Neural cell (in vitro differentiated cells): Measurements from ENCODE around the gene CCNI2. TPM values are rescaled to one million over a fixed set of nuclear protein-coding genes. Genes with fewer than 3 reads are reported as not detected.

Experiments used
- H2AFZ ChIP-seq: fragments of 200-600, 300-800 bp; sonication (generic), shearing (Covaris generic); 2 replicates; pipeline ENCODE4 v1.6.0; 2014; ENCODE audit warnings: low read depth, mild to moderate bottlenecking, antibody characterized with exemption, low read length, moderate library complexity
- H3F3A ChIP-seq: fragments of 200-600 bp; shearing (Covaris generic); 2 replicates; pipeline ENCODE4 v1.6.1; 2016; ENCODE audit warnings: mild to moderate bottlenecking, moderate library complexity, mixed read lengths, antibody characterized with exemption, low read length; ENCODE audit not compliant: insufficient read depth, poor library complexity, severe bottlenecking
- H3K27ac ChIP-seq: fragments of 200-600, 300-800 bp; sonication (generic), shearing (Covaris generic); 2 replicates; pipeline ENCODE4 v1.5.1; 2014; ENCODE audit warnings: mild to moderate bottlenecking, low read length, moderate library complexity
- H3K27me3 ChIP-seq: fragments of 300-800, 200-600 bp; sonication (generic), shearing (Covaris generic); 2 replicates; pipeline ENCODE4 v1.6.0; 2014; ENCODE audit warnings: mild to moderate bottlenecking, low read depth, low read length, moderate library complexity; ENCODE audit not compliant: insufficient read depth
- H3K36me3 ChIP-seq: fragments of 300-800, 200-600 bp; sonication (generic), shearing (Covaris generic); 2 replicates; pipeline ENCODE4 v1.5.1; 2014; ENCODE audit warnings: mild to moderate bottlenecking, antibody characterized with exemption, low read length, moderate library complexity; ENCODE audit not compliant: insufficient read depth
- H3K4me2 ChIP-seq: fragments of 300-800, 200-600 bp; sonication (generic), shearing (Covaris generic); 2 replicates; pipeline ENCODE4 v1.6.0; 2014; ENCODE audit warnings: mild to moderate bottlenecking, low read length
- H3K4me3 ChIP-seq: fragments of 300-800, 200-600 bp; sonication (generic), shearing (Covaris generic); 2 replicates; pipeline ENCODE4 v1.5.1; 2014; ENCODE audit warnings: mild to moderate bottlenecking, low read length, moderate library complexity
- H3K79me2 ChIP-seq: fragments of 200-600 bp; shearing (Covaris generic); replicated peaks from 2 replicates; pipeline ENCODE4 v1.6.0; 2014; ENCODE audit warnings: mild to moderate bottlenecking, low read length, moderate library complexity; ENCODE audit not compliant: insufficient read depth
- H3K9ac ChIP-seq: fragments of 300-800, 200-600 bp; sonication (generic), shearing (Covaris generic); 2 replicates; pipeline ENCODE4 v1.6.1; 2016; ENCODE audit warnings: mild to moderate bottlenecking, low read length, mixed read lengths
- H3K9me2 ChIP-seq: fragments of 200-600 bp; shearing (Covaris generic); 2 replicates; pipeline ENCODE4 v1.6.1; 2016; ENCODE audit warnings: mild to moderate bottlenecking, low read length, mixed read lengths; ENCODE audit not compliant: insufficient read depth
- H3K9me3 ChIP-seq: fragments of 200-600, 300-800 bp; sonication (generic), shearing (Covaris generic); 2 replicates; pipeline ENCODE4 v1.6.1; 2016; ENCODE audit warnings: mild to moderate bottlenecking, mixed run types, low read length, moderate library complexity, mixed read lengths
- H4K20me1 ChIP-seq: fragments of 200-600 bp; shearing (Covaris generic); 2 replicates; pipeline ENCODE4 v1.6.1; 2016; ENCODE audit warnings: mild to moderate bottlenecking, mixed run types; ENCODE audit not compliant: insufficient read depth
- EP300 ChIP-seq: fragments of 450-650 bp; conservative IDR thresholded peaks from 2 replicates; pipeline ENCODE4 v1.6.1; 2014; ENCODE audit warnings: antibody characterized with exemption, mild to moderate bottlenecking, moderate library complexity; ENCODE audit not compliant: poor library complexity, severe bottlenecking
- EZH2 ChIP-seq: fragments of 200-600, 300-800 bp; shearing (Covaris generic), sonication (generic); IDR thresholded peaks from 2 replicates; pipeline ENCODE4 v1.6.1; 2014; ENCODE audit warnings: antibody characterized with exemption, low read length, borderline replicate concordance, mild to moderate bottlenecking; ENCODE audit not compliant: insufficient read depth, poor library complexity, severe bottlenecking
- MXI1 ChIP-seq: fragments of 450-650 bp; conservative IDR thresholded peaks from 2 replicates; pipeline ENCODE4 v1.6.1; 2014; ENCODE audit warnings: antibody characterized with exemption, mild to moderate bottlenecking; ENCODE audit not compliant: poor library complexity, severe bottlenecking
- POLR2AphosphoS5 ChIP-seq: IDR thresholded peaks from 2 replicates; pipeline ENCODE4 v1.6.1; 2012
- RAD21 ChIP-seq: fragments of 450-650 bp; conservative IDR thresholded peaks from 2 replicates; pipeline ENCODE4 v1.6.1; 2014; ENCODE audit warnings: antibody characterized with exemption, mild to moderate bottlenecking, moderate library complexity
- SMC3 ChIP-seq: fragments of 450-650 bp; conservative IDR thresholded peaks from 2 replicates; pipeline ENCODE4 v1.6.1; 2014; ENCODE audit warnings: antibody characterized with exemption, mild to moderate bottlenecking, moderate library complexity; ENCODE audit not compliant: poor library complexity
- TAF1 ChIP-seq: IDR thresholded peaks from 2 replicates; pipeline ENCODE4 v1.6.1; 2012; ENCODE audit warnings: low read depth
- polyA plus RNA-seq: library from polyadenylated mRNA; depleted of rRNA; stranded (reverse); fragments of >200 nt; gene quantifications from 2 replicates; pipeline ENCODE4 v1.2.3, GENCODE V29; 2014
- TF ChIP-seq, protein P1 (sequence below): IDR thresholded peaks from 2 replicates; pipeline ENCODE4 v1.6.1; 2012; ENCODE audit warnings: borderline replicate concordance
- TF ChIP-seq, protein P2 (sequence below): fragments of 450-650 bp; IDR thresholded peaks from 2 replicates; pipeline ENCODE4 v1.5.1; 2014; ENCODE audit warnings: antibody characterized with exemption, mild to moderate bottlenecking, moderate library complexity; ENCODE audit not compliant: poor library complexity, severe bottlenecking

The CCNI2 gene
- polyA plus RNA-seq, 1 donor from 2014 or later = not detected

DNA sequence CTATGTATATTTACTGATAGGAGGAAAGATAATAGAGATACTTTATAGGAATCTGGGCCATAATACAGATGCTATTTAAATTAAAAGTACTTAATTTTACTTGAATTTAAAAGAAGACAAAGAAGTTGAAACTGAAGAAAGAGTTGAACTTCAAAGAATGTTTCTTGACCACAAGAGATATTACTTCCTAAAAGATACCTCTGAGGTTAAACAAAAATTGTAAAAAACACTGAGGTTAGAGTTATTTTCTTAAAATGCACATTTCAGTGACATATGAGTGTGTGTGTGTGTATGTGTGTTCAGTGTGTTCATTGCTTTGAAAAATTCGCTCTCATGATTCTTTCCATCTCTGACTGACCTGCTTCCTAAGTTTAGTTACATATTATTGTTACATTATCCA is 33.4 kb downstream of the CCNI2 start:
- no peak overlapping the region for H3K9ac ChIP-seq
- no peaks in the 10 kb centered on the region for H3K9me3 ChIP-seq
- H3K27me3 ChIP-seq = peaks cover 8% of the 10 kb centered on the region
- no peak overlapping the region for H2AFZ ChIP-seq
- no peak overlapping the region for H3K4me2 ChIP-seq
- H3K36me3 ChIP-seq = no peaks in the 10 kb centered on the region
- H3K4me3 ChIP-seq = no peak overlapping the region
- no peak overlapping the region for H3K27ac ChIP-seq
- H3K9me2 ChIP-seq = no peaks in the 10 kb centered on the region
- no peaks in the 10 kb centered on the region for H3F3A ChIP-seq
- H3K79me2 ChIP-seq = peaks cover 8% of the 10 kb centered on the region
- TF ChIP-seq MXI1 (no peak), TAF1 (no peak), POLR2AphosphoS5 (no peak), EP300 (no peak), EZH2 (no peak), RAD21 (no peak), SMC3 (no peak)
- TF ChIP-seq, protein P1, sequence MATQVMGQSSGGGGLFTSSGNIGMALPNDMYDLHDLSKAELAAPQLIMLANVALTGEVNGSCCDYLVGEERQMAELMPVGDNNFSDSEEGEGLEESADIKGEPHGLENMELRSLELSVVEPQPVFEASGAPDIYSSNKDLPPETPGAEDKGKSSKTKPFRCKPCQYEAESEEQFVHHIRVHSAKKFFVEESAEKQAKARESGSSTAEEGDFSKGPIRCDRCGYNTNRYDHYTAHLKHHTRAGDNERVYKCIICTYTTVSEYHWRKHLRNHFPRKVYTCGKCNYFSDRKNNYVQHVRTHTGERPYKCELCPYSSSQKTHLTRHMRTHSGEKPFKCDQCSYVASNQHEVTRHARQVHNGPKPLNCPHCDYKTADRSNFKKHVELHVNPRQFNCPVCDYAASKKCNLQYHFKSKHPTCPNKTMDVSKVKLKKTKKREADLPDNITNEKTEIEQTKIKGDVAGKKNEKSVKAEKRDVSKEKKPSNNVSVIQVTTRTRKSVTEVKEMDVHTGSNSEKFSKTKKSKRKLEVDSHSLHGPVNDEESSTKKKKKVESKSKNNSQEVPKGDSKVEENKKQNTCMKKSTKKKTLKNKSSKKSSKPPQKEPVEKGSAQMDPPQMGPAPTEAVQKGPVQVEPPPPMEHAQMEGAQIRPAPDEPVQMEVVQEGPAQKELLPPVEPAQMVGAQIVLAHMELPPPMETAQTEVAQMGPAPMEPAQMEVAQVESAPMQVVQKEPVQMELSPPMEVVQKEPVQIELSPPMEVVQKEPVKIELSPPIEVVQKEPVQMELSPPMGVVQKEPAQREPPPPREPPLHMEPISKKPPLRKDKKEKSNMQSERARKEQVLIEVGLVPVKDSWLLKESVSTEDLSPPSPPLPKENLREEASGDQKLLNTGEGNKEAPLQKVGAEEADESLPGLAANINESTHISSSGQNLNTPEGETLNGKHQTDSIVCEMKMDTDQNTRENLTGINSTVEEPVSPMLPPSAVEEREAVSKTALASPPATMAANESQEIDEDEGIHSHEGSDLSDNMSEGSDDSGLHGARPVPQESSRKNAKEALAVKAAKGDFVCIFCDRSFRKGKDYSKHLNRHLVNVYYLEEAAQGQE = no peak
- TF ChIP-seq, protein P2, sequence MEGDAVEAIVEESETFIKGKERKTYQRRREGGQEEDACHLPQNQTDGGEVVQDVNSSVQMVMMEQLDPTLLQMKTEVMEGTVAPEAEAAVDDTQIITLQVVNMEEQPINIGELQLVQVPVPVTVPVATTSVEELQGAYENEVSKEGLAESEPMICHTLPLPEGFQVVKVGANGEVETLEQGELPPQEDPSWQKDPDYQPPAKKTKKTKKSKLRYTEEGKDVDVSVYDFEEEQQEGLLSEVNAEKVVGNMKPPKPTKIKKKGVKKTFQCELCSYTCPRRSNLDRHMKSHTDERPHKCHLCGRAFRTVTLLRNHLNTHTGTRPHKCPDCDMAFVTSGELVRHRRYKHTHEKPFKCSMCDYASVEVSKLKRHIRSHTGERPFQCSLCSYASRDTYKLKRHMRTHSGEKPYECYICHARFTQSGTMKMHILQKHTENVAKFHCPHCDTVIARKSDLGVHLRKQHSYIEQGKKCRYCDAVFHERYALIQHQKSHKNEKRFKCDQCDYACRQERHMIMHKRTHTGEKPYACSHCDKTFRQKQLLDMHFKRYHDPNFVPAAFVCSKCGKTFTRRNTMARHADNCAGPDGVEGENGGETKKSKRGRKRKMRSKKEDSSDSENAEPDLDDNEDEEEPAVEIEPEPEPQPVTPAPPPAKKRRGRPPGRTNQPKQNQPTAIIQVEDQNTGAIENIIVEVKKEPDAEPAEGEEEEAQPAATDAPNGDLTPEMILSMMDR = no peak
- no peaks in the 10 kb centered on the region for H4K20me1 ChIP-seq

DNA sequence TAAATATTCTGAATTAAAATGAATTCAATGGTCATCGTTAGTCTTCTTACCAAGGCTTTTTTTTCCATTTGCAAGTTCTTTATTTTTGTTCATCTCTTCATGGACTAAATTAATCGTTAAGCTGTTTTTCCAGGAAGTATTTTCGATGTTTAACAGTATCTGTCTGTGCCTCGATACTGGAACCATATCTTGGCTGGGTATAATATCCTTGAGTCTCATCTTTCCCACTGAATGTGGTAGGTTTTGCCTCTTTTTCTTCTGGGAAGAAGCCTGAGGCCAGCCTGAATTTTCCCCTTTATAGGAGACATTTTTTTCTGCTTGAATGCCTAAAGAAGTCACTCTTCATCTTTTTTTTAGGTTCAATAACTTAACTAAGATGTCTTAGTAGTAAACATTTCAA is 33.8 kb downstream of the CCNI2 start:
- H2AFZ ChIP-seq = no peak overlapping the region
- H3K36me3 ChIP-seq = no peaks in the 10 kb centered on the region
- no peak overlapping the region for H3K4me2 ChIP-seq
- H3K27ac ChIP-seq = no peak overlapping the region
- no peaks in the 10 kb centered on the region for H3K9me3 ChIP-seq
- no peaks in the 10 kb centered on the region for H3K9me2 ChIP-seq
- H3K4me3 ChIP-seq = no peak overlapping the region
- peaks cover 8% of the 10 kb centered on the region for H3K27me3 ChIP-seq
- H3F3A ChIP-seq = no peaks in the 10 kb centered on the region
- peaks cover 4% of the 10 kb centered on the region for H3K79me2 ChIP-seq
- no peaks in the 10 kb centered on the region for H4K20me1 ChIP-seq
- TF ChIP-seq, protein P2 = no peak
- TF ChIP-seq RAD21 = no peak
- TF ChIP-seq, protein P1 = no peak
- TF ChIP-seq SMC3 = no peak
- no peak for TF ChIP-seq POLR2AphosphoS5
- TF ChIP-seq MXI1 = no peak
- no peak for TF ChIP-seq EZH2
- no peak for TF ChIP-seq EP300
- TF ChIP-seq TAF1 = no peak
- H3K9ac ChIP-seq = no peak overlapping the region
